Measurements from ENCODE around the gene TWIST2. TPM values are rescaled to one million over a fixed set of nuclear protein-coding genes. Genes with fewer than 3 reads are reported as not detected.

TWIST2 gene
- polyA plus RNA-seq, 3 donors, result 3.4 to 99.9 (median 63.3) TPM

GRCh38 chr2:238921259-238921658 lies 73.4 kb downstream of the TWIST2 start:
- 73 to 87% (median 86%) methylated on average over 8 of the region's 8 CpGs for WGBS, 3 donors
- H3K27ac ChIP-seq (ENCODE audit: low read depth, low read length), result no peak overlapping the region

DNA sequence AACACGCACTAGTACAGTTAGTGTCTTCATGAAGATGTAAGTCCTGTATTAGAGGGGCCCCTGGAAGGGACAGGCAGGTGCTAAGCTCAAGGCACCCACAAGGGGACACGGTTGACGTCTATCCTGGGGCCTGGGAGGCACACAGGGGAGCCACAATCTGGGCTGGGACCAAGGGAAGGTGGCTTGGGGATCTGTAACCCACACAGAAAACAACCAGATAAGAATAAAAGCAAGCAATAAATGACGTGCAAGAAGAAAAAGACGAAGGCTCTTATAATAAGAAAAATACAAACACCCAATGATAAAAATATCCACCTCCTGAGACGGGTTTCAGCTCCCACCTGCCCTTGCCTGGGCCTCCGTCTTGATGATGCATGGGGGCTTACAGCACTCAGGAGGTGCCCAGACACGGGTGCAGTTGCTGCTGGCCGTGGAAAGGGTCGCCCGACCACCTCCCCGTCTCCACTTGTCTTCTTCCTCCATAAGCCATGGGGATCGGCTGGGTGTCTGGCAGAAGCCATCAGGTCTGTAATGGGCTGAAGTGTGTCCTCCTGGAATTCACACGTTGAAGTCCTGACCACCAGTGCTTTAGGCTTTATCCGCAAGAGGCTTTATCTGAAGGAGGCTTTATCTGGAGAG lies 73.9 kb downstream of the TWIST2 start:
- 66 to 85% (median 84%) methylated on average over 15 of the region's 15 CpGs for WGBS, 3 donors

DNA sequence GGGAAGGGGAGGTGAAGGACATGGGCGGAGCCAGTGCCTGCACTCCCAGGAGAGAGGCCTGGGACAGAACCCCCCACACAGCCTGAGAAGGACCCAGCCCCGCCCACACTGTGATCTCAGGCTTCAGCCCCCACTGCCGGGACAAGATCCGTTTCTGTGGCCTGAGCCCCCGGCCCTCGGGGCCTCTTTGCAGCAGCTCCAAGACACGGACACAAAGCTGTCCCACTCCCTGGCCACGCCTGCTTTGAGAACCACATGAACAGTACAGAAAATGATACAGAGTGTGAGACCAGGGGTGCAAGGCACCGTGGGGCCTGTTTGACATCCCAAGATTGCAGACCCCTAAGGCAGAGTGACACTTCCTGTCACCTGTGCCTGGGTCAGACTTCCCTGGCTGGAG lies 74.5 kb downstream of the TWIST2 start:
- 63 to 75% (median 74%) methylated on average over 9 of the region's 9 CpGs for WGBS, 3 donors
- no peak overlapping the region for H3K27ac ChIP-seq (ENCODE audit: low read depth, low read length)

More for the DNA sequence above, 73.9 kb downstream of the TWIST2 start:
- H3K27ac ChIP-seq (ENCODE audit: low read depth, low read length), result no peak overlapping the region

GRCh38 chr2:238924032-238924431 lies 76.1 kb downstream of the TWIST2 start:
- no peak overlapping the region for H3K27ac ChIP-seq (ENCODE audit: low read depth, low read length)
- 76 to 88% (median 87%) methylated on average over 14 of the region's 14 CpGs for whole genome bisulfite sequencing, 3 donors

DNA sequence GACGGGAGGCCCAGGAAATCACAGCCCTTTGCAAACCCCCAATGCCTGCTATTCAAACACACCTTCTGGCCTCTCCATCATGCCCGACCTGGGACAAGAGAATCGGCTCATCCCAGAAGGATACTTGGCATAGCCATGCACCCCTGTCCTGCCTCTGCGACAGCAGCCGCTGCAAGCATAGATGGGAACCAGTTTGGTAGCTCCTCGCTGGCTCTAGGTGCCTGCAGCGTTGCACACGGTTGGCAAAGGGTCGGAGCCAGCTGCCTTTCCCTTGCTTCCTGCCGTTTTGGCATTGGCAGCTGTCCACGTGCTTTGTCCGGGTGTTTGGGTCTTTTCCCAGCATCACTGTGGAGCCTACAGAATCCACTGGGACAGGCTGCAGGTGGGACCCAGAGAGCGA lies 76.9 kb downstream of the TWIST2 start:
- WGBS, 3 donors, result 65 to 74% (median 73%) methylated on average over 13 of the region's 13 CpGs

DNA sequence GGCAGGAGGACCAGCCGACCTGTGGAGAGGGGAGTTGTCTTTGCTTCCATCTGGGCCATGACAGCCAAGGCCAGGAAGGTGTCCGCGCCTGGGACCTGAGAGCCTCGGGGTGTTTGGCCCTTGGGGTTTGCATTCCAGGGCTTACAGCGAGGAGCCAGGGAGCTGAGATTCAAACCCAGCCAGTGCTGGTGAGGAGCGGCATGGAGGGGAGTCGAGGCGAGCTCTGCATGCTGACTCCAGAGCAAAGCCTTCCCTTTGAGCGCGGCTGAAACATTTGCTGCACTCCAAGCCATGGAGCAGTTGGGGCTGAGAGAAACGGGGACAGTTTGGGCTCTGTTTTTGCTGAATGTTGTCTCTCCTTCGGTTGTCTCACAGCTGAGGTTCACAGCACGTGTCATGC lies 77.4 kb downstream of the TWIST2 start:
- no peak overlapping the region for H3K27ac ChIP-seq (ENCODE audit: low read depth, low read length)
- 73 to 91% (median 89%) methylated on average over 13 of the region's 13 CpGs for WGBS, 3 donors

More for the DNA sequence above, 76.9 kb downstream of the TWIST2 start:
- no peak overlapping the region for H3K27ac ChIP-seq (ENCODE audit: low read depth, low read length)

DNA sequence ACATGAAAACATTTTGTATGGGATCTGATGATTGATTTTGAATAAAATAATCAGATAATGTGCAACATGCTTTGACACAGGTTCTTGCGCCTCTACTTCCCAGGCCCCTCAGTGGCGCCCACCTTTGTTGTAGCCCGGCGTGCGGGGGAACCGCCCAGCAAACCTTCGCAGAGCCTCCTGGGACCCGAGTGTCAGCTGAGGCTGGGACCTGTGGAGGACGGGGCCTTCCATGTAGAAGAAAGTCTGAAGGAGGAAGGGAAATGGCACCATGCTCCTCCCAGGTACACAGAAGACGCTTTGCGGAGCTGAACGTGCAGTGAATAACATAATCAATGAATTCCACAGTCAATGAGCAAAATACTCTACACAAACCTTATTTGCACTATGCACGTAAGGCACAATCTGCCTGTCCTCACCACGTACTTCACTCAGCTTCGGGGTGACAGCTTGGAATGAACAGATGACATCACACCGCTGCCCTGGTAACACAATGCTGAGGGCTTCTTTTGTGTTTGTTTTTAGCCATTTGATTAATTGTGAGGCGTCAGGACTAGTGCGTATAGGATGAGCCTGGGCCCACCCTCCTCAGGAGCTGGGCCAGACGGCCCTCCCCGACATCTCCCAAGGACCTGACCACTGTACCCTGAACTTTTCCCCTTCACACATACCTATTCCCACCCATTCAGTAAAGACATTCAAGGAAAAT lies 78.1 kb downstream of the TWIST2 start:
- no peak overlapping the region for H3K27ac ChIP-seq (ENCODE audit: low read depth, low read length)
- 63 to 90% (median 88%) methylated on average over 20 of the region's 20 CpGs for WGBS, 3 donors

DNA sequence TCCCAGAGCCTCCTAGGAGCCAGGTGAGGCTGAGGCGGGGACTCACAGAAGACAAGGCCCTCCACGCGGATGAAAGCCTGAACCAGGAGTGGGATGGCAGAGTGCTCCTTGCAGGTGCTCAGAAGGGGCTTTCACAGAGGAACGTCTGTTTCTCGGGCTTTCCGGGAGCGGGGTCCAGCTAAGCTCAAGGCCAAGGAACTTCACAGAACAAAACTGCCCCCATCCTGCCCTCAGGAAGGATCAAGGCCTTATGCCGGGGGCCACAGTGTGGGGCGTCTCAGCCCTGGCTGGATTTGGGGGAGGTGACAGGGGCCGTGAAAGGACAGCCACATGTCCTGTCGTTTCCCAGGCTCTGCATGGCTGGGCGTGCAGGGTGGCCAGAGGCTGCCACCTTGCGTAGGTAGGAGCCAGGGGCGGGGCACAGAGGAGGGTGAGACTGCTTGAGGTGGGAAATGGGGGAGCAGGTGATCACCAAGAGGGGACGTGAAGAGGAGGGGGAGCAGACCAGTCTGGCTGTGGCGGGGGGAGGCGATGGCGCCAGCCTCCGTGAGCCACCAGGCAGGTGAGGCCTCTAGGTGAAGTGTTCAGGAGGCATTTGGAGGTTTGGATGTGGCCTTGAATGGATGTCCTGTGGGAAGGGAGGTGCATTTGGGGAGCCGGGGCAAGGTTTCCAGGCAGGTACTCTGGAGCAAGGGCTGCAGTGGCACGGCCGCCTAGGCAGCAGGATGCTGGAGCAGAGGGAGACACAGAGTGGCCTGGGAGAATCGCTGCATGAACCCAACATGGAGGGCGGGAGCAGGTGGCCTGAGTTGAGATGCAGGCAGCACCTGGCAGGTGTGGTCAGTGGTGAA lies 79.1 kb downstream of the TWIST2 start:
- no peak overlapping the region for H3K27ac ChIP-seq (ENCODE audit: low read depth, low read length)
- 73 to 91% (median 90%) methylated on average over 23 to 24 of the region's 24 CpGs for WGBS, 3 donors

- 80 to 90% (median 89%) methylated on average over 14 of the region's 14 CpGs for WGBS, 3 donors
- H3K27ac ChIP-seq (ENCODE audit: low read depth, low read length), result no peak overlapping the region
These were observed 80.0 kb downstream of the TWIST2 start for GRCh38 chr2:238927746-238928519.

- H3K27ac ChIP-seq (ENCODE audit: low read depth, low read length), result no peak overlapping the region
- WGBS, 3 donors, result 74 to 85% (median 81%) methylated on average over 18 of the region's 18 CpGs
These were observed 80.8 kb downstream of the TWIST2 start for GRCh38 chr2:238928520-238929241.

DNA sequence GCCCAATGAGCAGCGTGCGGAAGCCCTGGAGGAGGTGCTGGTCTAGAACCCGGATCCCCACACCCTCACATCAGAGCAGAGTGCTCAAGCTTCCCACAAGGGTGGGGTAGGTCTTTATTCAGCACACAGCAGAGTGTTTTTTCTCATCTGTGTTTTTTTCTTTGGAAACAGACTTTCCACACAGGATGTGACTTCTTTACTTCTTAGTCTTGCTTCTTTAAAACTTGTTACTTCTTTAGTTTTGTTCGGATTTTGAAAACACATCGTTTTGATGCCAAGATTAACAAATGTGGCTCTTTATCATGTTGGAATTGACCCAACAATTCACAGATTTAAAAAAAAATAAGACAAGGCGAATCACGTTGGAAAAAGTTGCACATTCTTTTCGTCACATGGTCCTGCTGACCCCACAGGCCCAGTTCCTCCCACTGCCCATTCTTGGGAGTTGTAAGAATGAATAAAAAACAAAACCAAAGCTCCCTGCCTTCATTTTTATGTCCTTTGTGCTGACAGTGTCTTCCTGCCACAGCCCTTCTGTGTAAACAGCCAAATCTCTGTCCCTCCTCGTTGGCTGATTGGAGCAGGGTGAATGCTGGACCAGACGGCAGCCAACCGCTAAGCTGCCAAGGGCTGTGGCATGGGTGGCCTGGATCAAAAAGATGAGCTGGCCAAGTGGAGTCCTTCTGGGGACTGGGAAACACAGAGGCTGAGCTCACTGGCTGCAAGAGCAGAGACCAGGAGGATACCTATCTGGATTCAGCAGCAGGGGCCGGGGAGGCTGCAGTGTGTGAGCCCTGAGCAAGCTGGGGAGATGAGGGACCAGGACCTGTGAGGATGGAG lies 81.6 kb downstream of the TWIST2 start:
- WGBS, 3 donors, result 44 to 54% (median 48%) methylated on average over 12 of the region's 12 CpGs
- no peak overlapping the region for H3K27ac ChIP-seq (ENCODE audit: low read depth, low read length)

- H3K27ac ChIP-seq (ENCODE audit: low read depth, low read length), result no peak overlapping the region
- 73 to 88% (median 82%) methylated on average over 6 of the region's 6 CpGs for WGBS, 3 donors
These were observed 82.3 kb downstream of the TWIST2 start for GRCh38 chr2:238930216-238930615.

DNA sequence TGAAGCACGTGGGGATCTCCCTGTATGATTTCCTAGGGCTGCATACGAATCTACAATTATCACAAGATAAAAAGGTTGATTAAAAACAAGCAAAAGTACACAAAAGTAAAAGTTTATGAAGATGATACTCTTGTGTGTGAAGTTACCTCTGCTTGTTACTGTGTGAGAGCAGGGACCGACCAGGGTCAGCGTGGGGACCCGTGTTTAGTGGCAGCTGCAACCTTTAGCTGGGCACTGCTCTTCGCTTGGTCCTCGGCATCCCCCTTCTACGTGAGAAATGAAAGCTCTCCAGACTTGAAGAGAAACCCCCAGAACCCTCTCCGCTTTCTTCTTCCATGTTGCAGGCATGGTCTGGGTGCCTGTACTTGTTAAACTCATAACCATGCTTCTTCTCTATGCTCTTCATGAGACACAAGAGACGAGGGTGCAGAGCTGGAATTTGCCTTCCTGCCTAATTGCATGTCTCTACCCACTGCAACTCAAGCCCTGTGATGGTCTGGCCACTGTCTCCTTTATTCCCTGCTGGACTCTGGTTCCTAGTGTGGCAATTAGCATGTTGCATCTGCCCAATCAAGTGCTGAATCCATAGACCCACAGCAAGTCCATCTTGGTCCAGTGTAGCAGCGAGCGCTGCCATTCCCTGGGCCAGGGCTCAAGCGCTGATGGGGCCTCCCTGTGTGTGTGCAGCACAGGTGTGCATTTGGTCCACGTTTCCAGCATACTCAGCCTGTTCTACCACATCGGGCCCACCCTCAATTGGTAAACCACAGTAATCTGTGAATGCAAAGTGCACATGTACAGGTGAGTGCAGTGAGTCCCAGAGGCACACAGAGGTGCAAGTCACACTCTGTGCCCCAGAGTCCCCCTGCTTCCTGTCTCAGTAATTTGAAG lies 88.5 kb downstream of the TWIST2 start:
- WGBS, 3 donors, result 82 to 93% (median 89%) methylated on average over 15 of the region's 15 CpGs
- no peak overlapping the region for H3K27ac ChIP-seq (ENCODE audit: low read depth, low read length)

DNA sequence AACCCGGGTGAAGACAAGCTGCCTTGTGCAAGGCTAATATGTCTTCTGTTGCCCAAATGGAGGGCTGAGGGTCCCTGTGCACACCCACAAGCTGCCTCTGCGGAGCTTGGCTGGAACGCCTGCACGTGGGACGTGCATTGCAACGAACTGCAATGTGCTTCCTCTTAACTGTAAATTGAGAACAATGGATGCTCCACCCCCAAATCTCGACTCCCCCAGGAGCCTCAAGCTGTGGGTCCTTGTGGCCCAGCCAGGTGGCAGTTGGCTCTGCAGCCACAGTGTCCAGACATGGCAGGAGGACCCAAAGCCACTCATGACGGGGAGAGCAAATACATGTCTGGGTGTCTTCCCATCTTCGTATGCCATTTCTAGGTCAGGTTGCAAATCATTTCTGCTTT lies 90.1 kb downstream of the TWIST2 start:
- no peak overlapping the region for H3K27ac ChIP-seq (ENCODE audit: low read depth, low read length)
- 47 to 65% (median 48%) methylated on average over 9 of the region's 9 CpGs for WGBS, 3 donors

- H3K27ac ChIP-seq (ENCODE audit: low read depth, low read length), result no peak overlapping the region
- WGBS, 3 donors, result 48 to 67% (median 58%) methylated on average over 21 of the region's 21 CpGs
These were observed 90.6 kb downstream of the TWIST2 start for GRCh38 chr2:238938401-238939055.

GRCh38 chr2:238939074-238939473 lies 91.2 kb downstream of the TWIST2 start:
- 60 to 77% (median 61%) methylated on average over 6 of the region's 6 CpGs for WGBS, 3 donors
- H3K27ac ChIP-seq (ENCODE audit: low read depth, low read length), result no peak overlapping the region
